IMR-90 (cell line): ENCODE results near the gene BPIFA3. TPM values are rescaled to one million over a fixed set of nuclear protein-coding genes. Genes with fewer than 3 reads are reported as not detected.

Experiments used
- ATAC-seq: fragments of 200-7000 bp; cut with Tn5 transposase; 2 replicates; pipeline ENCODE4 v1.9.1; 2020; ENCODE audit warnings: low read depth, mild to moderate bottlenecking, moderate library complexity
- BruUV-seq: library from RNA; stranded (reverse); fragments of 400-500 nt; replicated peaks from 2 replicates; lab custom pipeline; 2021; lab: Mats Ljungman, UMichigan
- CTCF ChIA-PET: fragments of 300-600 bp; formaldehyde crosslinking; extraction: SDS; loops from one replicate; lab custom pipeline; 2021; ENCODE audit warnings: antibody characterized with exemption; lab: Yijun Ruan, JAX
- POLR2A ChIA-PET: fragments of 300-600 bp; sonication (Branson Sonifier 250); formaldehyde crosslinking; loops from one replicate; lab custom pipeline; 2022; ENCODE audit warnings: antibody characterized with exemption; ENCODE audit not compliant: unreplicated experiment; lab: Charles Lee
- DNase-seq: peaks from one replicate; pipeline ENCODE4 v3.0.0; 2013
- H2AFZ ChIP-seq: replicated peaks from 2 replicates; pipeline ENCODE3; 2013; ENCODE audit warnings: low read length, mild to moderate bottlenecking; ENCODE audit not compliant: poor library complexity
- H2AK5ac ChIP-seq: 2 replicates; pipeline ENCODE4 v1.6.1; 2013; ENCODE audit warnings: low read depth, low read length, inconsistent platforms
- H2AK9ac ChIP-seq: replicated peaks from 2 replicates; pipeline ENCODE3; 2013; ENCODE audit warnings: mild to moderate bottlenecking, low read depth, low read length, moderate library complexity; ENCODE audit not compliant: poor library complexity
- H2BK120ac ChIP-seq: 2 replicates; pipeline ENCODE4 v1.6.1; 2013; ENCODE audit warnings: low read depth, low read length, inconsistent platforms
- H2BK15ac ChIP-seq: 3 replicates; pipeline ENCODE4 v1.6.1; 2013; ENCODE audit warnings: low read depth, low read length, inconsistent platforms
- H2BK20ac ChIP-seq: 2 replicates; pipeline ENCODE4 v1.6.1; 2013; ENCODE audit warnings: low read depth, mild to moderate bottlenecking, inconsistent platforms, low read length, moderate library complexity
- H2BK5ac ChIP-seq: 2 replicates; pipeline ENCODE4 v1.6.1; 2013; ENCODE audit warnings: mild to moderate bottlenecking, low read depth, low read length, inconsistent platforms; ENCODE audit not compliant: poor library complexity, severe bottlenecking
- H3K14ac ChIP-seq: replicated peaks from 2 replicates; pipeline ENCODE4 v1.6.1; 2013; ENCODE audit warnings: low read depth, low read length, inconsistent platforms
- H3K18ac ChIP-seq: 2 replicates; pipeline ENCODE4 v1.6.1; 2013; ENCODE audit warnings: low read depth, low read length, control low read depth
- H3K23ac ChIP-seq: 2 replicates; pipeline ENCODE4 v1.6.1; 2013; ENCODE audit warnings: low read depth, low read length, inconsistent platforms
- H3K27ac ChIP-seq: 2 replicates; pipeline ENCODE4 v1.5.1; 2013; ENCODE audit warnings: mild to moderate bottlenecking, control low read depth, low read length; ENCODE audit not compliant: insufficient read depth
- H3K27me3 ChIP-seq: 2 replicates; pipeline ENCODE4 v1.6.1; 2013; ENCODE audit warnings: low read length; ENCODE audit not compliant: control insufficient read depth, insufficient read depth
- H3K36me3 ChIP-seq: 2 replicates; pipeline ENCODE4 v1.6.1; 2013; ENCODE audit warnings: low read length, mixed read lengths; ENCODE audit not compliant: control insufficient read depth, insufficient read depth
- H3K4ac ChIP-seq: 2 replicates; pipeline ENCODE4 v1.6.1; 2013; ENCODE audit warnings: low read depth, low read length, inconsistent platforms
- H3K4me1 ChIP-seq: 2 replicates; pipeline ENCODE4 v1.6.1; 2013; ENCODE audit warnings: low read length, mixed read lengths; ENCODE audit not compliant: control insufficient read depth, insufficient read depth
- H3K4me2 ChIP-seq: 2 replicates; pipeline ENCODE4 v1.6.1; 2013; ENCODE audit warnings: low read depth, mild to moderate bottlenecking, control low read depth, low read length, moderate library complexity
- H3K4me3 ChIP-seq: 2 replicates; pipeline ENCODE4 v1.5.1; 2013; ENCODE audit warnings: low read depth, mild to moderate bottlenecking, control low read depth, low read length, moderate library complexity; ENCODE audit not compliant: insufficient read depth
- H3K56ac ChIP-seq: 2 replicates; pipeline ENCODE4 v1.6.1; 2013; ENCODE audit warnings: low read length, inconsistent platforms; ENCODE audit not compliant: insufficient read depth; ENCODE audit errors: extremely low read depth
- H3K79me1 ChIP-seq, 2 experiments: 2 replicates each; pipeline ENCODE4 v1.6.1; 2013; ENCODE audit warnings: low read length in 2 of 2, inconsistent platforms in 1 of 2, low read depth in 1 of 2
- H3K9ac ChIP-seq: 2 replicates; pipeline ENCODE4 v1.6.1; 2013; ENCODE audit warnings: low read depth, low read length, control low read depth
- H3K9me1 ChIP-seq: 2 replicates; pipeline ENCODE4 v1.6.1; 2013; ENCODE audit warnings: low read length, inconsistent platforms; ENCODE audit not compliant: insufficient read depth
- H3K9me3 ChIP-seq: 2 replicates; pipeline ENCODE4 v1.6.1; 2013; ENCODE audit warnings: low read length; ENCODE audit not compliant: control insufficient read depth, insufficient read depth
- H4K20me1 ChIP-seq: 2 replicates; pipeline ENCODE4 v1.6.1; 2013; ENCODE audit warnings: low read length, inconsistent platforms; ENCODE audit not compliant: insufficient read depth
- H4K5ac ChIP-seq: 2 replicates; pipeline ENCODE4 v1.6.1; 2013; ENCODE audit warnings: mild to moderate bottlenecking, low read depth, low read length, control low read depth
- H4K8ac ChIP-seq, 2 experiments: 2 replicates each; pipeline ENCODE4 v1.6.1; 2013; ENCODE audit warnings: low read depth in 2 of 2, low read length in 2 of 2, control low read depth in 1 of 2, inconsistent platforms in 1 of 2
- H4K91ac ChIP-seq: 2 replicates; pipeline ENCODE4 v1.6.1; 2013; ENCODE audit warnings: low read depth, low read length, inconsistent platforms; ENCODE audit not compliant: insufficient read depth
- BHLHE40 ChIP-seq: fragments of 150-350 bp; IDR thresholded peaks from 2 replicates; pipeline ENCODE4 v1.6.1; 2016; ENCODE audit warnings: mild to moderate bottlenecking, low read depth, low read length
- CEBPB ChIP-seq: IDR thresholded peaks from 2 replicates; pipeline ENCODE4 v1.6.1; 2012; ENCODE audit warnings: low read depth, low read length, improper control_type of control experiment
- CHD1 ChIP-seq: IDR thresholded peaks from 2 replicates; pipeline ENCODE4 v1.6.1; 2012; ENCODE audit warnings: low read depth, low read length, improper control_type of control experiment
- FOS ChIP-seq: fragments of 150-350 bp; IDR thresholded peaks from 2 replicates; pipeline ENCODE4 v1.6.1; 2016; ENCODE audit warnings: low read depth, low read length
- MAFK ChIP-seq: IDR thresholded peaks from 2 replicates; pipeline ENCODE4 v1.6.1; 2012; ENCODE audit warnings: low read depth, low read length, improper control_type of control experiment
- MAZ ChIP-seq: IDR thresholded peaks from 2 replicates; pipeline ENCODE4 v1.6.1; 2012; ENCODE audit warnings: low read depth, mild to moderate bottlenecking, low read length, improper control_type of control experiment, moderate library complexity, borderline replicate concordance
- MXI1 ChIP-seq: IDR thresholded peaks from 2 replicates; pipeline ENCODE4 v1.6.1; 2012; ENCODE audit warnings: low read depth, mild to moderate bottlenecking, low read length, moderate library complexity, borderline replicate concordance
- NFE2L2 ChIP-seq: fragments of 150-350 bp; IDR thresholded peaks from 2 replicates; pipeline ENCODE4 v1.6.1; 2016; ENCODE audit warnings: low read depth, mild to moderate bottlenecking, low read length
- POLR2A ChIP-seq: IDR thresholded peaks from 2 replicates; pipeline ENCODE4 v1.6.1; 2012; ENCODE audit warnings: mild to moderate bottlenecking, low read depth, low read length
- RAD21 ChIP-seq: IDR thresholded peaks from 2 replicates; pipeline ENCODE4 v1.6.1; 2012; ENCODE audit warnings: low read length, improper control_type of control experiment
- RCOR1 ChIP-seq: IDR thresholded peaks from 2 replicates; pipeline ENCODE4 v1.6.1; 2012; ENCODE audit warnings: mild to moderate bottlenecking, low read length, improper control_type of control experiment; ENCODE audit not compliant: insufficient replicate concordance
- RFX5 ChIP-seq: IDR thresholded peaks from 2 replicates; pipeline ENCODE4 v1.8.0; 2012; ENCODE audit warnings: low read depth, mild to moderate bottlenecking, low read length, moderate library complexity
- SMC3 ChIP-seq: fragments of 150-350 bp; IDR thresholded peaks from 2 replicates; pipeline ENCODE4 v1.6.1; 2016; ENCODE audit warnings: low read depth, mild to moderate bottlenecking, antibody characterized with exemption, low read length, moderate library complexity
- WGBS, 2 experiments: methylation state at CpG; one replicate each; pipeline versions ENCODE4 v1.1.5 to v1.1.7; 2013; ENCODE audit warnings: missing lambda C conversion rate in 2 of 2; ENCODE audit not compliant: insufficient read length in 1 of 2; ENCODE audit errors: extremely low coverage in 2 of 2; 5-methylcytosine and 5-hydroxymethylcytosine counted together
- dilution Hi-C: fragments of 300-500 bp; cut with HindIII; formaldehyde crosslinking; loops from one replicate; pipeline ENCODE4 v1.14.3; 2018; ENCODE audit warnings: low sequenced_read_pairs; ENCODE audit not compliant: unreplicated experiment
- in situ Hi-C: fragments of 300-500 bp; cut with MboI; formaldehyde crosslinking; loops from 3 replicates; pipeline ENCODE4 v1.14.3; 2019; ENCODE audit warnings: low sequenced_read_pairs, inconsistent platforms, mixed read lengths
- intact Hi-C: fragments of 100-400 bp; cut with micrococcal nuclease; formaldehyde crosslinking; loops from 2 replicates; pipeline ENCODE4 v1.10.0; 2022
- polyA plus RNA-seq, 3 experiments: library from polyadenylated mRNA; depleted of rRNA; stranded (reverse); fragments of >200 nt; gene quantifications; 2 replicates each; pipeline ENCODE4 v1.2.3, GENCODE V29; 2012; ENCODE audit warnings: low replicate concordance in 1 of 3
- total RNA-seq: library from RNA; depleted of rRNA; stranded (reverse); fragments of >200 nt; gene quantifications from 2 replicates; pipeline ENCODE4 v1.2.3, GENCODE V29; 2012
- TF ChIP-seq, protein P1 (sequence below): fragments of 150-350 bp; IDR thresholded peaks from 2 replicates; pipeline ENCODE4 v1.6.1; 2017; ENCODE audit warnings: mild to moderate bottlenecking, antibody characterized with exemption, low read length, low read depth
- TF ChIP-seq, protein P2 (sequence below): fragments of 150-350 bp; IDR thresholded peaks from 2 replicates; pipeline ENCODE4 v1.6.1; 2016; ENCODE audit warnings: low read depth, mild to moderate bottlenecking, low read length, moderate library complexity, borderline replicate concordance
- TF ChIP-seq, protein P3 (sequence below): conservative IDR thresholded peaks from 2 replicates; pipeline ENCODE4 v1.5.1; 2012; ENCODE audit warnings: mild to moderate bottlenecking, low read depth, low read length, improper control_type of control experiment

BPIFA3 gene
- total and polyA plus RNA-seq, 2 of the 4 experiments (the other 2 are of a cell fraction) = not detected

DNA sequence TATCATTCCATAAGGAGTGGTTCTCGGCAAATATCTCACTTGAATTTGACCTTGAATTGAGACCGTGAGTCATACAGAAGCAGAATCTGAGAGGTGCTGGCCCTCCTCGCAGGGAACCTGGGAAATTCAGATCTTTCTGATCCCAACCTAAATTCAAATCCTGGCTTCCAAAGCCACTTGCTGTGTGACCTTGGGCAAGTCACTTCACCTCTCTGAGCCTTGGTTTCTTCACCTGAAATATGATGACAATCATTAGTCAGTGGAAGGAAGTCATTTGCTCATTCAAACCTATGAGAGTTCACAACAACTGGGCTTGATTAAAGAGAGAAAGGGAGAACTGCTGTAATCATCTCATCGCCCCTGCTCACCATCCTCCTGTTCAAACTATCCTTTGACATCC is 7.2 kb downstream of the BPIFA3 start:
- no peak overlapping the region for H3K18ac ChIP-seq
- CTCF ChIA-PET = no interaction called here

More for the DNA sequence above, 7.2 kb downstream of the BPIFA3 start:
- Histone ChIP-seq H3K36me3 (no peaks in the 10 kb centered on the region), H3K14ac (no peak overlapping the region), H2BK15ac (no peak overlapping the region), H2AK5ac (no peak overlapping the region), H3K79me1 (no peaks in the 10 kb centered on the region), H2AK9ac (no peak overlapping the region), H3K9me3 (no peaks in the 10 kb centered on the region), H4K91ac (no peak overlapping the region), H3K9ac (no peak overlapping the region), H3K4me3 (no peak overlapping the region), H2BK20ac (no peak overlapping the region), H3K23ac (no peak overlapping the region), H2BK5ac (no peak overlapping the region), H3K4me2 (no peak overlapping the region), H2AFZ (no peak overlapping the region), H4K5ac (no peak overlapping the region), H3K27me3 (peaks cover 2% of the 10 kb centered on the region; the same call in 1 of the 2 replicates), H4K20me1 (no peaks in the 10 kb centered on the region), H4K8ac (no peak overlapping the region), H2BK120ac (no peak overlapping the region), H3K4me1 (no peaks in the 10 kb centered on the region), H3K56ac (no peak overlapping the region), H3K27ac (no peak overlapping the region), H3K9me1 (no peaks in the 10 kb centered on the region), H3K4ac (no peak overlapping the region)
- WGBS, 2 experiments = 63% methylated on average over 3 of the region's 4 CpGs; no CpG with 5 or more reads in 1 of the 2 experiments
- ATAC-seq (no peak), DNase-seq (no peak)
- TF ChIP-seq MAFK (no peak), BHLHE40 (no peak), RCOR1 (no peak), CEBPB (no peak), SMC3 (no peak), MAZ (no peak), POLR2A (no peak), CHD1 (no peak), MXI1 (no peak), FOS (no peak), NFE2L2 (no peak), RAD21 (no peak), RFX5 (no peak)
- TF ChIP-seq, protein P1, sequence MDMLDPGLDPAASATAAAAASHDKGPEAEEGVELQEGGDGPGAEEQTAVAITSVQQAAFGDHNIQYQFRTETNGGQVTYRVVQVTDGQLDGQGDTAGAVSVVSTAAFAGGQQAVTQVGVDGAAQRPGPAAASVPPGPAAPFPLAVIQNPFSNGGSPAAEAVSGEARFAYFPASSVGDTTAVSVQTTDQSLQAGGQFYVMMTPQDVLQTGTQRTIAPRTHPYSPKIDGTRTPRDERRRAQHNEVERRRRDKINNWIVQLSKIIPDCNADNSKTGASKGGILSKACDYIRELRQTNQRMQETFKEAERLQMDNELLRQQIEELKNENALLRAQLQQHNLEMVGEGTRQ = no peak
- TF ChIP-seq, protein P2, sequence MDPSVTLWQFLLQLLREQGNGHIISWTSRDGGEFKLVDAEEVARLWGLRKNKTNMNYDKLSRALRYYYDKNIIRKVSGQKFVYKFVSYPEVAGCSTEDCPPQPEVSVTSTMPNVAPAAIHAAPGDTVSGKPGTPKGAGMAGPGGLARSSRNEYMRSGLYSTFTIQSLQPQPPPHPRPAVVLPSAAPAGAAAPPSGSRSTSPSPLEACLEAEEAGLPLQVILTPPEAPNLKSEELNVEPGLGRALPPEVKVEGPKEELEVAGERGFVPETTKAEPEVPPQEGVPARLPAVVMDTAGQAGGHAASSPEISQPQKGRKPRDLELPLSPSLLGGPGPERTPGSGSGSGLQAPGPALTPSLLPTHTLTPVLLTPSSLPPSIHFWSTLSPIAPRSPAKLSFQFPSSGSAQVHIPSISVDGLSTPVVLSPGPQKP = no peak
- TF ChIP-seq, protein P3, sequence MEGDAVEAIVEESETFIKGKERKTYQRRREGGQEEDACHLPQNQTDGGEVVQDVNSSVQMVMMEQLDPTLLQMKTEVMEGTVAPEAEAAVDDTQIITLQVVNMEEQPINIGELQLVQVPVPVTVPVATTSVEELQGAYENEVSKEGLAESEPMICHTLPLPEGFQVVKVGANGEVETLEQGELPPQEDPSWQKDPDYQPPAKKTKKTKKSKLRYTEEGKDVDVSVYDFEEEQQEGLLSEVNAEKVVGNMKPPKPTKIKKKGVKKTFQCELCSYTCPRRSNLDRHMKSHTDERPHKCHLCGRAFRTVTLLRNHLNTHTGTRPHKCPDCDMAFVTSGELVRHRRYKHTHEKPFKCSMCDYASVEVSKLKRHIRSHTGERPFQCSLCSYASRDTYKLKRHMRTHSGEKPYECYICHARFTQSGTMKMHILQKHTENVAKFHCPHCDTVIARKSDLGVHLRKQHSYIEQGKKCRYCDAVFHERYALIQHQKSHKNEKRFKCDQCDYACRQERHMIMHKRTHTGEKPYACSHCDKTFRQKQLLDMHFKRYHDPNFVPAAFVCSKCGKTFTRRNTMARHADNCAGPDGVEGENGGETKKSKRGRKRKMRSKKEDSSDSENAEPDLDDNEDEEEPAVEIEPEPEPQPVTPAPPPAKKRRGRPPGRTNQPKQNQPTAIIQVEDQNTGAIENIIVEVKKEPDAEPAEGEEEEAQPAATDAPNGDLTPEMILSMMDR = no peak
- no TSS peak for BruUV-seq
- in situ Hi-C loops (no loop called here), dilution Hi-C loops (no loop called here), intact Hi-C loops (no loop called here)
- POLR2A ChIA-PET = no interaction called here
